ENCODE results near the gene ARHGEF26.

GRCh38 chr3:154191520-154191919, 70.3 kb downstream of the ARHGEF26 start:
- TF ChIP-seq CTCF (conservative IDR thresholded peaks at IDR 0.05 in 1 of 2, IDR thresholded peaks at IDR 0.05 in 1 of 2; ENCODE audit: extremely low read depth in 1 of 2, insufficient read depth in 1 of 2, low read depth in 1 of 2, low read length in 2 of 2) (no peak), EZH2 (IDR thresholded peaks at IDR 0.05; ENCODE audit: borderline replicate concordance, low read length) (no peak)

All from mammary epithelial cell (primary cell).